HG02981 (cell line): Measurements from ENCODE around the gene CMTM1.
"Not testable (repeated sequence)": the region's sequence is repeated elsewhere in the genome, so short reads cannot be mapped to it uniquely, and the experiment has no call there.

Experiments
- ATAC-seq: cut with Tn5 transposase; IDR thresholded peaks from one replicate; pipeline ENCODE4 v1.9.1; 2021; ENCODE audit warnings: mild to moderate bottlenecking, moderate library complexity; ENCODE audit not compliant: unreplicated experiment

The CMTM1 gene

GRCh38 chr16:66610111-66610820, 44.0 kb downstream of the CMTM1 start:
- ATAC-seq: no peak

- ATAC-seq: not testable (repeated sequence)
Observed at GRCh38 chr16:66611911-66612310, 45.7 kb downstream of the CMTM1 start.

- no peak for ATAC-seq
Observed at GRCh38 chr16:66612422-66612821, 46.2 kb downstream of the CMTM1 start.

- no peak for ATAC-seq
Observed at GRCh38 chr16:66614161-66614802, 48.0 kb downstream of the CMTM1 start.

- ATAC-seq: no peak
Observed at GRCh38 chr16:66616169-66616568, 49.9 kb downstream of the CMTM1 start.

GRCh38 chr16:66616592-66616991, 50.4 kb downstream of the CMTM1 start:
- no peak for ATAC-seq

- no peak for ATAC-seq
Observed at GRCh38 chr16:66617010-66617434, 50.8 kb downstream of the CMTM1 start.

GRCh38 chr16:66617728-66618127, 51.5 kb downstream of the CMTM1 start:
- ATAC-seq: no peak

GRCh38 chr16:66618588-66619375, 52.5 kb downstream of the CMTM1 start:
- no peak for ATAC-seq

GRCh38 chr16:66619534-66620428, 53.5 kb downstream of the CMTM1 start:
- ATAC-seq: no peak

- ATAC-seq: no peak
Observed at GRCh38 chr16:66620429-66620795, 54.2 kb downstream of the CMTM1 start.

- no peak for ATAC-seq
Observed at GRCh38 chr16:66621973-66622372, 55.7 kb downstream of the CMTM1 start.

GRCh38 chr16:66622863-66623262, 56.6 kb downstream of the CMTM1 start:
- no peak for ATAC-seq

- ATAC-seq: no peak
Observed at GRCh38 chr16:66623755-66624154, 57.5 kb downstream of the CMTM1 start.

GRCh38 chr16:66627611-66628378, 61.6 kb downstream of the CMTM1 start:
- not testable (repeated sequence) for ATAC-seq
